HG03469 (cell line): ENCODE results near the gene EI24.
"Not testable (repeated sequence)": the region's sequence is repeated elsewhere in the genome, so short reads cannot be mapped to it uniquely, and the experiment has no call there.

ENCODE experiments used
- ATAC-seq: cut with Tn5 transposase; IDR thresholded peaks from one replicate; pipeline ENCODE4 v1.9.1; 2021; ENCODE audit warnings: mild to moderate bottlenecking, moderate library complexity, moderate number of reproducible peaks; ENCODE audit not compliant: unreplicated experiment

The EI24 gene

GRCh38 chr11:125568970-125569914 is at the start of gene EI24:
Gene EI24 (plus strand): TSS chr11:125569477. CDS start chr11:125572528, 3,051 bp downstream.
- peak; percentile 92 for ATAC-seq

- ATAC-seq, result no peak
These were observed 49.1 kb upstream of the EI24 start for GRCh38 chr11:125519860-125520834.

- ATAC-seq, result no peak
These were observed 44.0 kb upstream of the EI24 start for GRCh38 chr11:125525303-125525702.

GRCh38 chr11:125532668-125533067 is 36.6 kb upstream of the EI24 start:
- no peak for ATAC-seq

- ATAC-seq, result no peak
These were observed 33.7 kb upstream of the EI24 start for GRCh38 chr11:125535585-125535984.

- ATAC-seq, result not testable (repeated sequence)
These were observed 32.4 kb upstream of the EI24 start for GRCh38 chr11:125536834-125537233.

GRCh38 chr11:125542709-125543108 is 26.6 kb upstream of the EI24 start:
- no peak for ATAC-seq

- ATAC-seq, result no peak
These were observed 18.5 kb upstream of the EI24 start for GRCh38 chr11:125550780-125551179.

- ATAC-seq, result no peak
These were observed 17.4 kb upstream of the EI24 start for GRCh38 chr11:125551835-125552342.

- ATAC-seq, result no peak
These were observed 16.4 kb upstream of the EI24 start for GRCh38 chr11:125552927-125553326.

- ATAC-seq, result no peak
These were observed 15.9 kb upstream of the EI24 start for GRCh38 chr11:125553357-125553756.

- ATAC-seq, result no peak
These were observed 15.2 kb upstream of the EI24 start for GRCh38 chr11:125554038-125554437.

- ATAC-seq, result no peak
These were observed 9.4 kb upstream of the EI24 start for GRCh38 chr11:125559888-125560287.

- no peak for ATAC-seq
These were observed 7.4 kb upstream of the EI24 start for GRCh38 chr11:125561924-125562323.

- no peak for ATAC-seq
These were observed 6.8 kb upstream of the EI24 start for GRCh38 chr11:125562430-125562829.

GRCh38 chr11:125564357-125564756 is 4.9 kb upstream of the EI24 start:
- no peak for ATAC-seq

GRCh38 chr11:125566235-125566634 is 3.0 kb upstream of the EI24 start:
- ATAC-seq, result no peak

- peak; percentile 26 for ATAC-seq
These were observed 791 bp downstream of the EI24 start for GRCh38 chr11:125569915-125570621.

- no peak for ATAC-seq
These were observed 1.7 kb downstream of the EI24 start for GRCh38 chr11:125570952-125571351.

GRCh38 chr11:125572916-125573315 is 3.6 kb downstream of the EI24 start:
- no peak for ATAC-seq
